ENCODE results near the gene KLF3.

Gene KLF3

DNA sequence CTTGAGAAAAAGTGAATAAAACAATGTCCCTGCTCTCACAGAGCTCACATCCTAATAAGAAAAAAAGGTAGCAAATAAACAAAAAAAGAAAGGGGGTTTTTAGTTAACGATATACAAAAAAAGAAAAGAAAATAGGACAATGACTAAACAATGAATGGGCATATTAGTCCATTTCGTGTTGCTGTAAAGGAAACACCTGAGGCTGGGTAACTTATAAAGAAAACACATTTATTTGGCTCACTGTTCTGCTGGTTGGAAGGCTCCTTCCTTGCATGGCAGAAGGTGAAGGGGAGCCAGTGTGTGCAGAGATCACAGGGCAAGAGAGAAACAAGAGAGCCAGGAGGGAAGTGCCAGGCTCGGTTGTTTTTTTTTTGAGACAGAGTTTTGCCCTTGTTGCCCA lies 4.7 kb upstream of the KLF3 start:
- no peak for DNase-seq

DNA sequence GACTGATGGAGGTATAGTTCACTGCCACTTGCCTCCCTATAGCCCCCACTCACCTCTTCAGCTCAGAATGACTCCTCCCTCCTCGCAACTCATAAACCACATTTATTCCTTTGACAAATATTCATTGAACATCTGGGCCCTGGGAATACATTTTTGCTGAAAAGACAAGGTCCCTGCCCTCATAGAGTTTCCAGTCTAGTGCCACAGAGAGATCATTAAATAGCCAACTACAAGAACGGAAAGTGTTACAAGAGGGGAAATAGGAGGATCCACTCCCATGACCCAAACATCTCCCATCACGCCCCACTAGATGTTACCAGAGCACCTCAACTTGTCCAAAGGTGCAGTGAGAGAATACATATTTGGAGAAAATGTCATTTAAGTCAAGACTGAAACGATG lies 3.2 kb upstream of the KLF3 start:
- DNase-seq: no peak

DNA sequence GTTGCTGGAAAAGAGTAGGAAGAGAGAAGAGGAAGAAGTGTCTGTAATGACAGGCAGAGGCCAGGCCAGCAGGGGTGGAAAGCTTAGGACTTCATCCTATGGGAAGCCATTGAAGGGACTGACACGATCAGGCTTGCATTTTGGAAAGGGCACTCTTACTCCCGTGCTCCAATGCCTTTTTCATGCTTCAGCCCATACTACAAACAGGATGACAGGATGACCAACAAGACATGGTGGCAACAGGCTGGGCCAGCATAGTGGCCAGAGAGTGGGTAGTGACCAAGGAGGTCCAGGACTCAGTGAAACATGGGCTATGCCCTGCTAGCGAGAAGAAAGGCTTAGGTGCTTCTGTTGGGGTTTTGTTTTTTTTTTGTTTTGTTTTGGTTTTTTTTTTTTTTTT lies 2.6 kb upstream of the KLF3 start:
- no peak for DNase-seq

DNA sequence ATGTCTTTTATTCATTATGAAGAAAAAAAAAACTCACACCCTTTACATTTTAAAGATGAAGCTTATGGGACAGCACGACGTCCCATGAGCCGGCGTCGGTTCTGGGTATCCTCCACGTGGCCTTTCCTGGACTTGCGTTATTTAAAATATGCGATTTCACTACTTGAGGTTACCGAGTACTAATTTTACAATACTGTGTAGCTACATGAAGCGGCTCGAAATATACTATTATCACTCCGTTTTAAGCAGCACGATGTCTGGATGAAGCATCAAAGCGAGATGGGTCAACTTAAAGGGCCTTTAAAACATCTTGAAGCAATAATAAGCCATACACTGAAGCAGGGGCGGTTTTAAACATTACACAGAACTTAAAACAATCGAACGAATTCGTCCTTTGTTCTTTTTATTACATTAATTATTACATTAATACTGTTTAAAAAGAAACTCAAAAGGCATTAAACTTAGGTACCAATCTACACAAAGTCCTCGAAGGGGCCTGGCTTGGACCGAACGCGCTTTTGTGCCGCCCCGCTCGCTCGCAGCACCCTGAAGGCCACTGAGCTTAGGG lies 1.4 kb upstream of the KLF3 start:
- no peak for DNase-seq

DNA sequence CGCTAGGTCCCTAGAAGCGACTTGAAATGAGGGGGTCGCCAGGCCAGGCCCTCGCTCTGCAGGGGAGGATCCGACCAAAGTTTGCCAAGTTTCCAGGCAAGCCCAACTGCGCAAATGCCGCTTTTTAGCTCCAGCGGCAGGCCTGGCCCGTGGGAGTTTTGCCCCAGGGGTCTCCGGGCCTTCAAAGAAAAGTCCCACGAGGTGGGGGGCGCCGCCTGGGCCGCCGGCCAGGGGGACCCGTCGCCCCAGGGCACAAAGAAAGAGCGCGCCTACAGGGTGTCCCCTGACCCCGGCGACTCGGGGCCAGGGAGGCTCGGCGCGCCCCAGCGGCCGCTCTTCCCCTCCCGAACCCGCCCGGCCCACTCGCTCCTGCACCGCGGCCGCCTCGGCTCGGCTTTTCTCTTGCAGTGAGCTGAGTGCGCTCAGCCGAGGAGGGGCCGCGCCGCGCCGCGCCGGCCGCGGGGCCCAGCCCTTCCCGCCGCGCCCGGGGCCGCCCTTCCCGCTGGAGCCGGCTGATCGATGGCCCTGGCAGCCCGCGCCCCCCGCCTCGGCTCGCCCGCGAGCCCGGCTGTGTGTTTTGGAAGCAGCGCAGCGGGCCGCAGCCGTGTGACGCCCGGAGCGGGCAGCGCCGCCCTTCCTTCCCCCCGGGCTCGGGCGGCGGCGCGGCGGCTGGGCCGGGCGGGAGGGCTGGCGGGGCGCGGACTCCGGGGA lies 754 bp upstream of the KLF3 start:
- no peak for DNase-seq

DNA sequence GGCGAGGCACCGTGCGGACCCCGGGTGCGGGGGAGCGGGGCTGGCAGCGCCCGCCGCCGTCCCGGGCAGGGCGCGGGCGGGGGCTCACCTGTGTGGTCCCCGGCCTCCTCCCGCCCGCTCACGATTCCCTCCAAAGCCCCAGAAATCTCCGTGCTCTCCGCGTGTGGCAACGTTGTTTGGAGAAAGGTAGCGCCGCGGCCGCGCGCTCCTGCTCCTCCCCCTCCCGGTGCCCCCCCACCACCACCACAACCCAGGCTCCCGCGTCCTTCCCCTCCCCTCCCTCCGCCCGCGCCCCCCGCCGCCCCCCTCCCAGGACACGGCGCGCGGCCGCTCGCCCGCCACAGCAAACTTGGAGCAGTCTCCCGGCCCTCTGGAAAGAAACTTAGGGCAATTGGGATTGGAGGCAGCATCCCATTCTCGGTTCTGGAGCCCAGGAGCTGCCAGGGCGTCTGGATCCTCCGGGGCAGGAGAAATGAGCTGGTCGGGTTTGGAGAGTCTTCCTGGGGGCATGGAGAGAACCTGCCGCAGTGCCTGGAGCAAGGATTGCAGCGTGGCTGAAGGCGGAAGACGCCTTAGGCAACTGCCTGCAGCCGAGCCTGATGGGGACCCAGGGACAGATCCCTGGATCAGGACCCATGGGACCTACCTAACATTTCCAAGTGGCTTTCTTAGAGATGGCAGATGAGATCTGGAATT lies 855 bp downstream of the KLF3 start:
- DNase-seq: peak; percentile 41

DNA sequence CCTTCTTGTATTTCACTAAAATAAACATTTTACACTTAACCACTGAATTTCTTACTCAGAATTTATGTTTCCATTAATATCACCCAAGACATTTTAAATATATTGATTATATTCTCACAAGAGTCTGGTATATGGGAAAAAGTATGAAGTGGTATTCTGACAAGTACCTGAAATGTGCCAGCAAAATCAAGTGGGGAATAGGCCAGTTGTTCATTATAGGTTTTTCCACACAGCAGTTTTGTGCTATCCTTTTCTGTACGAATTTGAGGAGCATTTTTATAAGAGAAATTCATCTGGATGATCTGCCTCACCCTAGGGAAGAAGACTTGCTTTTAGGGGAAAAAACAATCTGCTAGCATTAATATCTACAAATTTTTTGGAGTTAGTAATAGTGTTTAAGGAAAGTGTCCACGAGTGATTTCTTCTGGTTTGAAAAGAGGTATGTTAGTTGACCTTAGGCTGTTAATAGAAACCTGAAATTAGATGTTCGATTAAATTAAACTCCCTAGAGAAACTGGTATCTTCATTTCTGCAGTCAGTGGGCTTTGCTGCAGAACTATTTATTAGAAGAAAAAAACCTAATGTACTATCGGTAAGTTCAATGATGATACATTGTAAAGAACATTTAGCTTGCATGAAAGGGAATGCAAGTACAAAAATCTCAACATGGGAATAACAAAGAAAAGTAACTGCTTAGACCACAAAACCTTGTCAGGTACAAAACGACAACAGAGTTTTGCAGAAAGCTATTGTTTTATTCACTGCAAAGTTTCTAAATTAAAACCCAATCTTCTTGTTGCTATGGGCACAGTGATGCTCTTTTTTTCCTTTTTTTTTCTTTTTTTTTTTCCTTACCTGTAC lies 1.8 kb downstream of the KLF3 start:
- no peak for DNase-seq

DNA sequence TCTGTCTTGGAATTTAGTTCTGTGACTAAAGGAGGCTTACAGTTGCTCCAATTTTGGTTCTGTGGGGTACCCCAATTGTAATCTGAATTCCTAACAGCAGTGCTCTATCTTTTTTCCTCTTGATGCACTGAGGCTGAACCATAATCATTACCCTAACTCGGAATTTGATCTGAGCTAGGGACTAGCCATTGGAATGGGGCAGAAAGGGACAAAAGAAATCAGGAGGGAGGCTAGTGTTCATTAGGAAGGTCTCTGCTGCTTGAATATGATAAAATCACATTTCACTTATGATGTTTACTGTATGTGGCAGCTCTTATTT lies 2.7 kb downstream of the KLF3 start:
- DNase-seq: peak; percentile 65

DNA sequence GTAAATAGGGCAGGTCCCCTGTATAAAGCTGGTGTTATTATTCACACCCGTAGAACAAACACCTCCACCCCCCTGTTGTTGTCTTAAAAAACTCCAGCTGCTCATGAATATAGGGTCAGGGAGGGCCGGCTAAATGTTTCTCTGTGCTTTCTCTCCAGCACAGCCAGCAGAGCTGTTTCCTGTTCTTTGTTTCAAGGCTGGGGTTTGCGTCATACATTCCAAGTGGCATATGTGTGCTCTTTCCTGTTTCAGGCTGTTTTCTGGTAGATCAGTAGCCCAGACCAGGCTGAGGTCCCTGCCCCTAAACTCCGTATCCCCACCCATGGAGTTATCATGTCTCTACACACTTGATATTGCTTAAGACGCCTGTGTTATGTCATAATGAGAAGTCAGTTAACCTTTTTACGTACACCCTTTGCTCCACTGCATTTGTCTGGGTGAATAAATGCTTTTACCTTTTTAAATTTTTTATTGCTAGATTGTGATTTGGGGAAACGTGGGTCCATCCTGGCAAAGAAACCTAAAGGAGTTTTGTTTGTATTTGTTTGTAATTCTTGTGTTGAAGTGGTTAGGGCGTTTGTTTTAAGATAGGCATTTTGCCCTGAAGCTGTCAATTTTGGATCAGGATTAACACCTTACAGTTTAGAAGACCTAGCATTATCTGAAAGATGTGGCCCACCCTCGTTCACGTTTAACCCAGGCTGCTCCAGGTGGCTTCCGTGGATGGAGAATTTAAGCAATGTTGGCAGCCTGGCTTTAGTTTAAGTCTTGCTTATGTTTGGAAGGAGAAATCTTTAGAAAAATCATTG lies 3.3 kb downstream of the KLF3 start:
- DNase-seq: peak; percentile 74

DNA sequence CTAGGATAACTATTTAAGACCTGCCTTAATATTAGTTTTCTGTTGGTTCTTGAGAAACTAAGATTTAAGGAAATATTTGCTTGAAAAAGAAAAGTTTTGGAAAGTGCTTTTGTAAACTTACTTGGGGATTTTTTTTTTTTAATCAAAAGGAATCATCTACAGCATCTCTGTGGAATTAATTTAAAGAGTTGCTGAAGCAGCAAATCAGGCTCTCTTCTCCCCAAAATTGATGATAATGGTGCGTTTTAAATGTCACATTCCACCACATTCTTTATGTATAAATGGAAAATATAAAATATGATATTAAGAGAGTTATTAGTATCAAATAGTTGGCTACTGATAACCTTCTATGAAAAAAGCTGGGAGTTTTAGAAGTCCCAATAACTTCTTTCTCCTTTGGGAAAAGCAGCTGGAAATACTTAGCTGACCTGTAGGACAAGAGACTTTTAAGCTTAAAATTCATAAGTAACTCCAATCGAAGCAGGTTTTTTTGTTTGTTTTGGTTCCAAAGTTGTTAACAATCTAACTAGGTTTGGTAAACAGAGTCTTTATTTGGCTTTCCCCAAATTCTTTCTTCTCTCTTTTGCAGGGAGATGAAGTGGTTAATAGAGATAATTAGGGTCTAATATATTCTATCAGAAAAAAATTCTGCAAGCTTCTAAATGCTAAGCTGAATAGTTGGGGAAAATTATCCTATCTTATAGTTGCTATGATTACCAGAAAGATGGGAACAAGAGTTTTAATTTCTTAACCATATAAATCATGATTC lies 4.4 kb downstream of the KLF3 start:
- no peak for DNase-seq

DNA sequence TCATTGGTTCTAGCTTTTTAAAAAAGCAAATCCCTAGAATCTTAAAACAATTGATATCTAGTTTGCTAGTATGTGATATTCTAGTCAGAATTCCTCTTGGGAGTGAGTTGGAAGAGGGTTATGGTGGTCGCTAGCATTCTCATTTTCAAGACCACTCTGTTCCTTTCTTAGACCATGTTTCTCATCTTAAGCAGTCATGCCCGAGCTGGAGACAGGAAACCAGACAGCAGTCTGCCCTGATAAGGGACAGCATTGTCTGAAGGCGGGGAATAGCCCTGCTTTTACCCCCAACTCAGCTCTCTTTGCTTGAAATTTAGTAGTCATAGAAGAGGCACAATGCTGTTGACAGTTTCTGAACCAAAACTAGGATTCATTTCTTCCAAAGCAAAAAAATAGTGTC lies 5.2 kb downstream of the KLF3 start:
- no peak for DNase-seq

DNA sequence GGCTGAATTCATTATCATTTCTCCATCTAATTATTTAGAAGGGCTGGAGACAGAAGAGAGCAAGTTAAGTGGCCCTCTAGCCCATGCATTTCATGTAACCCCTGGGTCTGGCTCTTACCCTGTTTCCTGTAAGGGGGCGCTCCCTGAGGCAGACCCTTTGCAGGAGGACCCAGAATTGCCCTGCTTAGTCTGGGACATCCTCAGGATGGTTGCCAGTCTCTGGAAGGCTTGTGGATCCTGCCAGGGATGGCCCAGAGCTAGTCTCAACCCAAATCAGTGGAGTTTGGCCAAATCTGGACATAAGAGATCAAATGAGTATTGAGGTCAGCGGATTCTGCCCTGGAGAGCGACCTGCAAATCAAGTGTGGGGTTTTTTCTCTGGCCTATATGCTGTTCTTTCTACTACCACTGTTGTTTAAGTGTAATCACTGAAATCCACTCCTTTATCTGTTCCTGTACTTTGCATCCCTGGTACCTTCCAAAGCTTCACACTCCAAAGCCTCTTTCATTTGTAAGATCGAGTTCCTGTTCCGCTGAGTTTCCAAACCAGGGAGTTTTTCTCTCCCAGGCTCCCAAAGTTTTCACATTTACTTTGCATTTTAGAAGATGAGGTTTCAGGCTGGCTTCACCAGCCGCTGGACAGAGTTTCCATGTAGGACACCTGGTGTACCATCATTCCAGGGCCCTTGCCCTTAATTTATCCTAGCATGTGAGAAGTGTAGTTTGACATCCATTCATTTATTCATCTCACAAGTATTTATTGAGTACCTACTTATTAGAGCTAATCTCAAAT lies 6.3 kb downstream of the KLF3 start:
- DNase-seq: no peak

DNA sequence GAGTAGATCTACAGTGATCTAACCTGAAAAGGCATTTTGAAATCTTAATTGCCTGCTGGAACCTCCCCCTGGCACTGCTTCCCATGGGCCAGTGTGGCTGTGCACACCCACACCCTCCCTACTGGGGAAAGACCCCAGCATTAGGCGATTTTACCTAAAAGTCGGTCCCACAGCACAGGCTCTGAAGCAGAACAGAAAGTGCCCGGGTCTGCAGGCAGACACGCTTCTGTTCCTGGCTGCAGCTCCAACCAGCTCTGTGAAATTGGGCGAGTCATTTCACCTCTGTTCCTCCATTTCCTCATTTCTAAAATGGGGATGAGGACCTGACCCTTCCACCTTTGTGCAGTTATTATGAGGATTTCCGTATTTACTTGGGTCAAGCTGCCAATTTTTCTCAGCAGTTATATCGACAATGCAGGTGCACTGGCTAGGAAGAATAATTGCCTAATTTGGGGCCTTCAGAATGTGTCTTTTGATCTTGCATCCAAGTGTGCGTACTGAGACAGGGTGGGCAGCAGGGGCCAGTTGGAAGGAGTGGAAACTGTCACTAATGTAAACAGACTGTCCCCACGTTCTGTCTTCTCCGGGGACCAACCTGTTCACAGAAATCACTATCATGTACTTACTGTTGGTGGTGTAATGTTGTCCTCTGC lies 7.1 kb downstream of the KLF3 start:
- no peak for DNase-seq

DNA sequence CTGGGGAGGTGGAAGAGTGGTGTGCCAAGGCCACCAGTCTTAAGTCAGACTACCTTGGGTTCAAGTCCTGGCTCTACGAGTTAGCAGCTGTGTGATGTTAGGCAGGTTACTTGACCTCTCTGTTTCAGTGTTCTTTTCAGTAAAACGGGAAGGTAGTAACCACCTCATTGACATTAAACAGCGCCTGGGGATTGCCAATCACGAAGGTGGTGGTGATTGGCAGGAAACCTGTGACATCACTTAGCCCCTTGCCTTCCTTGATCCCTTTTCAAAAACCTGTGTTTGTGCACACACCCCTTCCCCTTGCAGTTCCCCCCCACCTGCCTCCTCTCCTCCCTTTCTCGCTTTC lies 7.6 kb downstream of the KLF3 start:
- DNase-seq: no peak

DNA sequence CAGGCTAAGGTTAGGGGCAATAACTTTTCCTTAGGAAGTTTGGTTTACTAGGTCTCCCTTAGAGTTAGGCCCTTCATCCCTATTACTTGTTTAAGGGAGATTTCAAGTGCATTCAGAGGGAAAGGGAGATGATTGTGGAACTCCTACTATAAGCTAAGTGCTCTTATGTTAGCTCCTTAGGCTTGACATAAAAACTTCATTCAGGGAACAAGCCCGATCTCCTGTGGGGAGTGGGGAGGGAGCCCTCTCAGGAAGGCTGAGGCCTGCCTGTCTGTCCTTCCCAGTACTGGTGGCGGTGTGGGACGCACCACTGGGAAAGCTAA lies 8.0 kb downstream of the KLF3 start:
- no peak for DNase-seq

DNA sequence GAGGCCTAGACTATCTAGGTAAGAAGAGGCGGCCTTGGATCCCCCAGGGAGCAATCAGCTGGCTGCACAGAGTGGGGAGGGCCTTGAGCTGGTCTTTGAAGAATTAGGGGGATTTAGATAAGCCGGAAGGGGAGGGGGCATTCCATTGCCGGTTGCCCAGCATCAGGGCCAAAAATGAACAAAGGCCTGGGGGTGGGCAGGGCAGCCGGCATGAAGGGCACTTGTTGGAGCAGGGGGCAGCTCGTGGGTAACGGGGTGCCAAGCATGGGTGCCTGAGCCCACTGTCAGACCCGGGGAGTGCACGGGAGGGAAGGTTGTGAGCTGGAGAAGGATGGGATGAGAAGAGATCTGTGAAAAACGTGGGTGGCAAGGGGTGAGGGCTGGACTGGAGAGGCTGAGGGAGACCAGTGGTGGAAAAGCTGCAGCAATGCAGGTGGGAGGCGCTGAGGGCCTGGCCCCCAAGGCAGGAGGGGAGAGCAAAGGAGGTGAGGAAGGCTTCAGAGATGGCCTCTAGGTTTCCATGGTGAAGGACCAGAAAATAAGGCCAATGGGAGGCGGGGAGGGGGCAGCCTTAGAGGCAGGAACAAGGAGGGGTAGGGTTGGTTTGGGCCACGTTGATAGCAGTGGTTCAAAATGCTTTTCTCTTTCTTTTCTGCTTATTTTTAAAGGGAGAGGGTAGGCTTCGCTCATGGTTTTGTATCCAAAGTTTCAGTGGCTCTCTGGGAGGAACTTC lies 8.6 kb downstream of the KLF3 start:
- DNase-seq: no peak

DNA sequence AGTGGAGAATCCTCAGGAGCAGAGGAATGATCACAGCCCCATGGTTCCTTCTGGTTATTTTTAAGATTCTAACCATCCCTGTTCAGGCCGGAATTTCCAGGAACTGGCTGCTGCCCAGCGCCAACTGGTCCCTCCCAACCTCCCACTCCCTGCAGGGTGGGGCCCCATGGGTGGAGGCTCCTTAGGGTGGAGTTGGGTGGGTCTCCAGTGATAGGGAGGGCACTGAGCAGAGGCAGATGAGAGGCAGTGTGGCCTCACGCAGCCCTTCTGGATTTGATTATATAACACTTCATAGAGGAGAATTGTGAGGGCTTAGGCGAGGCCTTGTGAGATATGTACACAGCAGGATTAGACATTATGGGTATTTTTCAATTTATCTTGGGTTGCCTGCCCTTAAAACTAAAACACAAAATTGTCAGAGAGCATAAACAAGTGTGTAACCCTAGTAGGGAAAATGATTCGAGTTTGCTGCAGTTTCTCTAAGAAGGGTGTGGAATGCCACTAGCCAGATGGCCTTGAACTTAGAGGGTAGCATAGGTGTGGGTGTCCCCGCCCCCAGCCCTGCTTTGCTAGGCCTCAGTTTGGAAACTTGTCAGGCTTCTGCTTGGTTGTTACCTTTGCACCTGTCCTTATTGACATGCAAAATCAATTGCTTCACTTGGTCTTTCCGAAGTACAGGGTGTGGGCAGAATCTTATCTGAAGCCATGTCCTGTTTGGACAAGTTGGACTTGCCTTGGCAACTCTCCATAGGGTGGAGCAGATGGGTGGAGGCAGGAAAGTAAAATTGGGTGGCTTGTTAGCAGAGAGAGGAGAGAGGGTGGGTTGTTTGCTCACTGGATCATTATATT lies 9.4 kb downstream of the KLF3 start:
- DNase-seq: peak; percentile 43

DNA sequence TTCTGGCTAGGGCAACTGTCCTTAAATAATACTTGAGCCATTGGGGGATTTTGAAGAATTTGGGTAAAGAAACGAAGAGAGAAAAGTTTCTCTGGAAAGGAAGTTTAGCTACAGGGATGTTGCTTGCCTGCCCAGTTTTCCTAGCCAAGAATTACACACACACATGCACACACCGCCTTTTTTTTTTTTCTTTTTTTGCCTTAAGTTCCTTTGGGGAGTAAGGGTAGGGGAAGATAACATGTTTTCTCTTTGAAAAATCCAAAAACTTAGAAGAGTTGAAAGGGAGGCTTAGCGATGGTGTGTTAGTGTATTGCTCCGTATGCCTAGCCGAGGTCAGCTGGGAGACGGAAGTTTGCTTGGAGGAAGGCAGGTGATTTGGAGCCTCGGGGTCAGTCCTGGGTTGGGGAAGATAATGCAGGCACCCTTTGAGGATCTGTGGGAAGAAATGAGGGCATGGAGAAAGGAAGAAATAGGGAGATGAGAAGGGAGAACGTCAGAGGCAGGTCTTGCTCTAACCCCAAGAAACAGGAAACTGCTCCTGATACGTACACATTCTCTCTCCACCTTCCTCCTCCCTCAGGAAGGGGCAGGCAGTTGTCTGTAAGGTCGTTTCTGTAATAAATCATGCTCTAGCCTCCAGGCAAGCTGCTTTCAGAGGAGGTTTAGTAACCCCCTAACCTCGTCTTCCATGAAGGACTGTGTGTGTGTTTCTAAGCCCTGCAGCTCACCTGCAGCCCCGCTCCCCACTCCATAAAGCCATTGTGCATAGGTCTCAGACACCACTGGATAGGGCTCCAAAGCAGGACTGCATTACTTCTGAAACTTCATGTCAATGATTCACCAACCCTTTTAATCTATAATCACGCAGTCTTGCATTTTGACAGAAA lies 10.5 kb downstream of the KLF3 start:
- DNase-seq: no peak

Data from NCI-H748 treated with DMSO at 0.1 percent for 48 hours (cell line).